SK-N-SH (cell line): Measurements from ENCODE around the gene LETM1. TPM values are rescaled to one million over a fixed set of nuclear protein-coding genes. Genes with fewer than 3 reads are reported as not detected.

Experiments used
- CTCF ChIA-PET: fragments of 300-600, 350-600 bp; formaldehyde crosslinking; extraction: SDS; loops from one replicate; lab custom pipeline; 2021; lab: Yijun Ruan, JAX
- POLR2A ChIA-PET: fragments of 350-600 bp; sonication (Branson Sonifier 250); formaldehyde crosslinking; extraction: SDS; loops from one replicate; lab custom pipeline; 2020; ENCODE audit warnings: antibody characterized with exemption, inconsistent platforms; lab: Yijun Ruan, JAX
- DNase-seq: peaks from one replicate; pipeline ENCODE4 v3.0.0; 2012
- H2AFZ ChIP-seq: fragments of 200-600 bp; sonication (generic); 2 replicates; pipeline ENCODE4 v1.8.1; 2016; ENCODE audit warnings: antibody characterized with exemption, mild to moderate bottlenecking, low read depth
- H3F3A ChIP-seq: fragments of 200-600 bp; sonication (generic); replicated peaks from 2 replicates; pipeline ENCODE3; 2016; ENCODE audit warnings: antibody characterized with exemption, mild to moderate bottlenecking; ENCODE audit not compliant: insufficient read depth
- H3K27ac ChIP-seq, 2 experiments: fragments of 200-500 bp in 1 of 2; fragments of 200-600 bp in 1 of 2; sonication (Bioruptor generic) in 1 of 2; sonication (generic), shearing (Covaris generic) in 1 of 2; 2 replicates each; pipeline versions ENCODE4 v1.5.1 to v1.6.1; 2014 to 2016; ENCODE audit warnings: low read depth in 2 of 2, inconsistent platforms in 1 of 2, low read length in 1 of 2, mild to moderate bottlenecking in 1 of 2, mixed read lengths in 1 of 2
- H3K27me3 ChIP-seq: fragments of 200-600 bp; sonication (generic), shearing (Covaris generic); 2 replicates; pipeline ENCODE4 v1.6.1; 2016; ENCODE audit warnings: mixed run types; ENCODE audit not compliant: insufficient read depth
- H3K36me3 ChIP-seq, 2 experiments: fragments of 200-500 bp in 1 of 2; fragments of 200-600 bp in 1 of 2; sonication (Bioruptor generic) in 1 of 2; sonication (generic) in 1 of 2; replicated peaks in 1 of 2; 2 replicates each; pipeline versions ENCODE3 to v1.5.1; 2014 to 2016; ENCODE audit warnings: low read length in 1 of 2, mild to moderate bottlenecking in 1 of 2; ENCODE audit not compliant: insufficient read depth in 2 of 2, control insufficient read depth in 1 of 2
- H3K4me1 ChIP-seq, 2 experiments: fragments of 200-500 bp in 1 of 2; fragments of 200-600 bp in 1 of 2; sonication (Bioruptor generic) in 1 of 2; sonication (generic), shearing (Covaris generic) in 1 of 2; 2 replicates each; pipeline versions ENCODE4 v1.5.1 to v1.6.1; 2014 to 2016; ENCODE audit warnings: low read depth in 1 of 2, low read length in 1 of 2, mixed run types in 1 of 2; ENCODE audit not compliant: insufficient read depth in 2 of 2, control insufficient read depth in 1 of 2
- H3K4me2 ChIP-seq: fragments of 200-600 bp; sonication (generic), shearing (Covaris generic); 2 replicates; pipeline ENCODE4 v1.6.1; 2017; ENCODE audit warnings: mixed run types
- H3K4me3 ChIP-seq, 2 experiments: fragments of 200-500 bp in 1 of 2; fragments of 200-600 bp in 1 of 2; sonication (Bioruptor generic) in 1 of 2; sonication (generic), shearing (Covaris generic) in 1 of 2; 2 replicates each; pipeline versions ENCODE4 v1.5.1 to v1.8.1; 2014 to 2016; ENCODE audit warnings: low read depth in 2 of 2, inconsistent platforms in 1 of 2, low read length in 1 of 2, mild to moderate bottlenecking in 1 of 2, mixed read lengths in 1 of 2, moderate library complexity in 1 of 2
- H3K79me2 ChIP-seq: fragments of 200-600 bp; sonication (generic); 2 replicates; pipeline ENCODE4 v1.8.1; 2017; ENCODE audit warnings: mild to moderate bottlenecking; ENCODE audit not compliant: insufficient read depth
- H3K9ac ChIP-seq: fragments of 200-600 bp; sonication (generic); 2 replicates; pipeline ENCODE4 v1.6.1; 2017; ENCODE audit warnings: mixed run types
- H3K9me2 ChIP-seq: fragments of 200-600 bp; sonication (generic); 2 replicates; pipeline ENCODE4 v1.6.1; 2017; ENCODE audit warnings: mixed run types
- H3K9me3 ChIP-seq: fragments of 200-600 bp; sonication (generic); 2 replicates; pipeline ENCODE4 v1.6.1; 2017; ENCODE audit warnings: mixed run types, mild to moderate bottlenecking, moderate library complexity
- H4K20me1 ChIP-seq: fragments of 200-600 bp; sonication (generic); 2 replicates; pipeline ENCODE4 v1.6.1; 2017; ENCODE audit warnings: mild to moderate bottlenecking, mixed run types; ENCODE audit not compliant: insufficient read depth
- CHD2 ChIP-seq: fragments of 150-350 bp; IDR thresholded peaks from 2 replicates; pipeline ENCODE4 v1.6.1; 2018; ENCODE audit warnings: low read length; ENCODE audit not compliant: partially characterized antibody
- ELF1 ChIP-seq: IDR thresholded peaks from 2 replicates; pipeline ENCODE4 v1.4.0; 2012
- EZH2phosphoT487 ChIP-seq: fragments of 200-600 bp; sonication (generic); IDR thresholded peaks from 2 replicates; pipeline ENCODE4 v1.6.1; 2017; ENCODE audit warnings: low read depth, mixed run types, mild to moderate bottlenecking, antibody characterized with exemption, moderate library complexity, borderline replicate concordance
- FOXJ3 ChIP-seq: sonication (generic); formaldehyde crosslinking; IDR thresholded peaks from 2 replicates; pipeline ENCODE4 v1.5.1; 2020; ENCODE audit warnings: mild to moderate bottlenecking, missing genetic modification reagents
- GABPA ChIP-seq: IDR thresholded peaks from 2 replicates; pipeline ENCODE4 v1.4.0; 2012; ENCODE audit warnings: low read depth, mild to moderate bottlenecking
- IRF3 ChIP-seq: fragments of 150-350 bp; IDR thresholded peaks from 2 replicates; pipeline ENCODE4 v1.6.1; 2016; ENCODE audit warnings: mild to moderate bottlenecking, low read depth, low read length
- JUND ChIP-seq: IDR thresholded peaks from 2 replicates; pipeline ENCODE4 v1.4.0; 2012
- MEF2A ChIP-seq: IDR thresholded peaks from 2 replicates; pipeline ENCODE4 v1.4.0; 2012; ENCODE audit warnings: low read depth, borderline replicate concordance
- MXI1 ChIP-seq: IDR thresholded peaks from 2 replicates; pipeline ENCODE4 v1.6.1; 2012; ENCODE audit warnings: mild to moderate bottlenecking, low read depth, low read length, improper control_type of control experiment
- POLR2AphosphoS5 ChIP-seq: IDR thresholded peaks from 2 replicates; pipeline ENCODE4 v1.6.1; 2012; ENCODE audit warnings: low read depth, low read length
- REST ChIP-seq: IDR thresholded peaks from 2 replicates; pipeline ENCODE4 v1.6.1; 2012; ENCODE audit warnings: mild to moderate bottlenecking, low read depth, low read length, moderate library complexity
- RFX5 ChIP-seq: IDR thresholded peaks from 2 replicates; pipeline ENCODE4 v1.6.1; 2012; ENCODE audit warnings: mild to moderate bottlenecking, improper control_type of control experiment, low read length
- RXRA ChIP-seq: IDR thresholded peaks from 2 replicates; pipeline ENCODE4 v1.4.0; 2012; ENCODE audit warnings: low read depth, mild to moderate bottlenecking, borderline replicate concordance
- SIN3A ChIP-seq: IDR thresholded peaks from 2 replicates; pipeline ENCODE4 v1.6.1; 2012; ENCODE audit warnings: low read depth, mild to moderate bottlenecking, low read length, moderate library complexity, borderline replicate concordance
- TCF12 ChIP-seq: IDR thresholded peaks from 2 replicates; pipeline ENCODE4 v1.4.0; 2012
- TEAD4 ChIP-seq: IDR thresholded peaks from 2 replicates; pipeline ENCODE4 v1.4.0; 2012; ENCODE audit warnings: mild to moderate bottlenecking, borderline replicate concordance; ENCODE audit not compliant: insufficient read depth
- USF2 ChIP-seq: fragments of 150-350 bp; IDR thresholded peaks from 2 replicates; pipeline ENCODE4 v1.6.1; 2017; ENCODE audit warnings: antibody characterized with exemption, low read length, low read depth, borderline replicate concordance
- WGBS: methylation state at CpG from one replicate; pipeline ENCODE4 v1.1.6; 2017; ENCODE audit warnings: low lambda C conversion rate; 5-methylcytosine and 5-hydroxymethylcytosine counted together
- polyA plus RNA-seq, 3 experiments: library from polyadenylated mRNA; depleted of rRNA; stranded (reverse); fragments of >200 nt; gene quantifications; 2 replicates each; pipeline ENCODE4 v1.2.3, GENCODE V29; 2012
- TF ChIP-seq, protein P1 (sequence below): IDR thresholded peaks from 2 replicates; pipeline ENCODE4; 2012
- TF ChIP-seq, protein P2 (sequence below): IDR thresholded peaks from 2 replicates; pipeline ENCODE4 v1.4.0; 2012; ENCODE audit warnings: low read depth

Gene LETM1
- polyA plus RNA-seq, 1 of the 3 experiments (the other 2 are of a cell fraction), result 25.8 TPM

DNA sequence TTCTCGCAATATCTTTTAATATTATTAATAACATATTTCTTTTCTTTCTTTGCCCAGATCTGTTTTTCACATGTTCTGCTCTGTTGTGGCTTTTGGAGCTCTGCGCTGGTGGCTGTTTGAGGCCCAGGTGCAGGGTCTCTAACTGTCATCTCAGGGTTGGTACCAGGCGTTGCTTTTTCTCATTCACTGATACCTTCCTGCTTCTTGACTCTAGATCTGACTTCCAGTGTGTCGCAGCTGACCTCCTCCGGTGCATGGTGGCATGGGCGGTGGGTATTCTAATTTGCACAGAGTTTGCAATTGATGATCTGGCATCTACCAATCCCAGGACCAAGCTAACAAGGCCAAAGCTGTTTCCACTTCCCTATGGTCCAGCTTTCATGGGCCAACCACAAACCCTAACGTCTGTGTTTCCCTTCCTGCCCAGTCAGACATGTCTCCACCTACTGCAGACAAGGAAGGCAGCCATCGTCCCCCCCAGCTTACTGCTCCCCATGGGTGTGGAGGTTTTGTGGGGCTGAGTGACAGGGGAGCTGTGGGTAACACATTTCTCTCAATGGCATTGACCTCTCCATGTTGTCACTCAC, 25.2 kb downstream of the LETM1 start:
- peaks cover 0 to 20% of the 10 kb centered on the region in 2 experiments; a peak in 1 of 4 replicates for H3K4me1 ChIP-seq
- TF ChIP-seq JUND (no peak), TCF12 (no peak), REST (no peak), GABPA (no peak), SIN3A (no peak), IRF3 (no peak), EZH2phosphoT487 (no peak), MEF2A (no peak), FOXJ3 (no peak), ELF1 (no peak), RFX5 (no peak), RXRA (no peak), CHD2 (no peak), POLR2AphosphoS5 (no peak), MXI1 (no peak), USF2 (no peak), TEAD4 (no peak)
- TF ChIP-seq, protein P1, sequence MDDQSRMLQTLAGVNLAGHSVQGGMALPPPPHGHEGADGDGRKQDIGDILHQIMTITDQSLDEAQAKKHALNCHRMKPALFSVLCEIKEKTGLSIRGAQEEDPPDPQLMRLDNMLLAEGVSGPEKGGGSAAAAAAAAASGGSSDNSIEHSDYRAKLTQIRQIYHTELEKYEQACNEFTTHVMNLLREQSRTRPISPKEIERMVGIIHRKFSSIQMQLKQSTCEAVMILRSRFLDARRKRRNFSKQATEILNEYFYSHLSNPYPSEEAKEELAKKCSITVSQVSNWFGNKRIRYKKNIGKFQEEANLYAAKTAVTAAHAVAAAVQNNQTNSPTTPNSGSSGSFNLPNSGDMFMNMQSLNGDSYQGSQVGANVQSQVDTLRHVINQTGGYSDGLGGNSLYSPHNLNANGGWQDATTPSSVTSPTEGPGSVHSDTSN, result no peak
- TF ChIP-seq, protein P2, sequence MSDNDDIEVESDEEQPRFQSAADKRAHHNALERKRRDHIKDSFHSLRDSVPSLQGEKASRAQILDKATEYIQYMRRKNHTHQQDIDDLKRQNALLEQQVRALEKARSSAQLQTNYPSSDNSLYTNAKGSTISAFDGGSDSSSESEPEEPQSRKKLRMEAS, result no peak
- TF ChIP-seq, all 33 proteins: peak for 0
- no peak for DNase-seq
- Histone ChIP-seq H4K20me1 (peaks cover 2% of the 10 kb centered on the region; the same call in 1 of the 2 replicates), H3K36me3 (peaks cover 10 to 52% of the 10 kb centered on the region in 2 experiments), H3K27me3 (no peaks in the 10 kb centered on the region), H3K4me2 (no peak overlapping the region), H2AFZ (no peak overlapping the region), H3F3A (peaks cover 12% of the 10 kb centered on the region), H3K79me2 (no peaks in the 10 kb centered on the region; the same call in 1 of the 2 replicates), H3K9ac (no peak overlapping the region), H3K4me3 (no peak overlapping the region), H3K9me3 (no peaks in the 10 kb centered on the region), H3K27ac (peak overlapping the region in 1 of 2 experiments; percentile 12; a peak in 1 of 4 replicates), H3K9me2 (no peaks in the 10 kb centered on the region)
- 95% methylated on average over 8 of the region's 8 CpGs for WGBS
- ChIA-PET CTCF (interaction anchor here (1.5 to 2.0 kb wide), 2 partner anchors 69 to 83 kb away, joined by 5 to 6 read pairs; no protein-coding TSS in a partner anchor), POLR2A (no interaction called here)
